Astrocyte (in vitro differentiated cells and primary cell): ENCODE measurements around the gene KCNJ1. TPM values are rescaled to one million over a fixed set of nuclear protein-coding genes. Genes with fewer than 3 reads are reported as not detected.

ENCODE experiments used
- DNase-seq: peaks from one replicate; pipeline ENCODE4 v3.0.0-alpha.2; 2010; ENCODE audit warnings: low read depth
- FAIRE-seq: peaks from 2 replicates; lab custom pipeline; 2011; peaks lifted over from hg19 to GRCh38; lab: Jason Lieb, UNC
- H2AFZ ChIP-seq: 2 replicates; pipeline ENCODE4 v1.6.0; 2012; ENCODE audit warnings: low read depth, low read length, inconsistent platforms
- H3K27ac ChIP-seq: 2 replicates; pipeline ENCODE4 v1.5.1; 2011; ENCODE audit warnings: low read depth, low read length, inconsistent platforms
- H3K27me3 ChIP-seq: 2 replicates; pipeline ENCODE4 v1.6.0; 2011; ENCODE audit warnings: low read length, inconsistent platforms; ENCODE audit not compliant: insufficient read depth
- H3K36me3 ChIP-seq: 2 replicates; pipeline ENCODE4 v1.5.1; 2011; ENCODE audit warnings: low read length, inconsistent platforms; ENCODE audit not compliant: insufficient read depth
- H3K4me1 ChIP-seq: 2 replicates; pipeline ENCODE4 v1.5.1; 2011; ENCODE audit warnings: low read length, inconsistent platforms; ENCODE audit not compliant: insufficient read depth
- H3K4me2 ChIP-seq: 2 replicates; pipeline ENCODE4 v1.6.0; 2012; ENCODE audit warnings: low read length, inconsistent platforms
- H3K4me3 ChIP-seq: 2 replicates; pipeline ENCODE4 v1.5.1; 2011; ENCODE audit warnings: low read depth, mild to moderate bottlenecking, low read length, inconsistent platforms; ENCODE audit not compliant: insufficient read depth
- H3K79me2 ChIP-seq: 2 replicates; pipeline ENCODE4 v1.6.0; 2012; ENCODE audit warnings: mild to moderate bottlenecking, low read length, inconsistent platforms; ENCODE audit not compliant: insufficient read depth
- H3K9ac ChIP-seq: 2 replicates; pipeline ENCODE4 v1.6.0; 2012; ENCODE audit warnings: mild to moderate bottlenecking, low read length, inconsistent platforms
- H3K9me3 ChIP-seq: 2 replicates; pipeline ENCODE4 v1.5.1; 2012; ENCODE audit warnings: low read depth, mild to moderate bottlenecking, low read length, inconsistent platforms; ENCODE audit not compliant: insufficient read depth
- H4K20me1 ChIP-seq: 2 replicates; pipeline ENCODE4 v1.6.0; 2012; ENCODE audit warnings: low read length, inconsistent platforms; ENCODE audit not compliant: insufficient read depth
- H3K27ac Mint-ChIP-seq: one replicate; pipeline ENCODE4 v1.8.0; 2021; ENCODE audit warnings: mild to moderate bottlenecking, mixed read lengths; ENCODE audit not compliant: unreplicated experiment
- H3K27me3 Mint-ChIP-seq: one replicate; pipeline ENCODE4 v1.8.0; 2021; ENCODE audit warnings: low read depth, mixed read lengths; ENCODE audit not compliant: unreplicated experiment
- H3K36me3 Mint-ChIP-seq: one replicate; pipeline ENCODE4 v1.8.0; 2021; ENCODE audit warnings: low read depth, mixed read lengths; ENCODE audit not compliant: unreplicated experiment
- H3K4me1 Mint-ChIP-seq: one replicate; pipeline ENCODE4 v1.8.0; 2021; ENCODE audit warnings: low read depth, mixed read lengths; ENCODE audit not compliant: unreplicated experiment
- H3K4me3 Mint-ChIP-seq: one replicate; pipeline ENCODE4 v1.8.0; 2021; ENCODE audit warnings: mild to moderate bottlenecking, moderate library complexity, mixed read lengths; ENCODE audit not compliant: unreplicated experiment
- H3K9me3 Mint-ChIP-seq: one replicate; pipeline ENCODE4 v1.8.0; 2021; ENCODE audit warnings: mild to moderate bottlenecking, mixed read lengths; ENCODE audit not compliant: unreplicated experiment
- EZH2 ChIP-seq: IDR thresholded peaks from 2 replicates; pipeline ENCODE4 v1.6.1; 2012; ENCODE audit warnings: mild to moderate bottlenecking, low read length, inconsistent platforms; ENCODE audit not compliant: insufficient read depth
- total RNA-seq: library from RNA; stranded (reverse); gene quantifications from 2 replicates; pipeline ENCODE4 v1.2.1, GENCODE V29; 2021
- TF ChIP-seq, protein P1 (sequence below): IDR thresholded peaks from 2 replicates; pipeline ENCODE4 v1.5.1; 2011; ENCODE audit warnings: low read depth, mild to moderate bottlenecking, inconsistent platforms, low read length, moderate library complexity; ENCODE audit not compliant: insufficient read depth

The KCNJ1 gene
- total RNA-seq, 1 donor from 2014 or later = not detected

DNA sequence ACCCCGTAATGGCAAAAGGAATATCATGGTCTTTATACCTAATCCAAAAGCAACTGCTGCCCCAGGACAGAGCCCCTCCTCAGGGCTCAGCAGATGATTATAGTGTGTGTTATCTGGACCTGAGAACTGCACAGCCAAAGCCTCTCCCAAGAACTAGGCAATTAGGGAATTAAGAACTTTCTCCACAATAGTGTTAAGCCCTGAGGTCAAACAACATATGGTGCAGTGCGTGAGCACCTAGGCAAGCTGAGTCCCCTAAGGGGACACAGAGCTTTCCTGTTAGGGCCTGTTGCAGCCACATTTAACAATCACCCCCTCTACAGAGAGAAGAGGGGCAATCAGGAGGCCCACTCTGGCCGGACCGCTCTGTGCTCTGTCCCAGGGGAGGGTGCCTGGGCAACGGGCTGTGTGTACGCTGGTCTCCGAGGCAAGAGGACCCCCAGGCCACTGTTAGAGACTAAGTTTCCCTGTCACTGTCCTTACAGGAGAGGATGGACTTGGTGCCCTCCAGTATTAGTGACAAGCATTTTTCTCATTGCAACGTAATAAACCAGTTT lies 22.6 kb upstream of the KCNJ1 start:
- Histone ChIP-seq H3K36me3 (no peaks in the 10 kb centered on the region), H3K4me1 (peaks cover 8% of the 10 kb centered on the region), H4K20me1 (no peaks in the 10 kb centered on the region), H3K9ac (no peak overlapping the region), H3K79me2 (no peaks in the 10 kb centered on the region), H3K27ac (no peak overlapping the region), H3K4me3 (no peak overlapping the region), H3K9me3 (no peaks in the 10 kb centered on the region), H3K27me3 (peaks cover 38% of the 10 kb centered on the region), H3K4me2 (peak overlapping the region; percentile 92), H2AFZ (no peak overlapping the region)
- peaks cover 8% of the 10 kb centered on the region for H3K4me1 Mint-ChIP-seq
- DNase-seq (no peak), FAIRE-seq (no peak)
- peaks cover 49% of the 10 kb centered on the region for H3K27me3 Mint-ChIP-seq
- no peaks in the 10 kb centered on the region for H3K36me3 Mint-ChIP-seq
- no peak overlapping the region for H3K4me3 Mint-ChIP-seq
- no peaks in the 10 kb centered on the region for H3K9me3 Mint-ChIP-seq
- H3K27ac Mint-ChIP-seq = peak overlapping the region; percentile 34
- no peak for TF ChIP-seq EZH2

DNA sequence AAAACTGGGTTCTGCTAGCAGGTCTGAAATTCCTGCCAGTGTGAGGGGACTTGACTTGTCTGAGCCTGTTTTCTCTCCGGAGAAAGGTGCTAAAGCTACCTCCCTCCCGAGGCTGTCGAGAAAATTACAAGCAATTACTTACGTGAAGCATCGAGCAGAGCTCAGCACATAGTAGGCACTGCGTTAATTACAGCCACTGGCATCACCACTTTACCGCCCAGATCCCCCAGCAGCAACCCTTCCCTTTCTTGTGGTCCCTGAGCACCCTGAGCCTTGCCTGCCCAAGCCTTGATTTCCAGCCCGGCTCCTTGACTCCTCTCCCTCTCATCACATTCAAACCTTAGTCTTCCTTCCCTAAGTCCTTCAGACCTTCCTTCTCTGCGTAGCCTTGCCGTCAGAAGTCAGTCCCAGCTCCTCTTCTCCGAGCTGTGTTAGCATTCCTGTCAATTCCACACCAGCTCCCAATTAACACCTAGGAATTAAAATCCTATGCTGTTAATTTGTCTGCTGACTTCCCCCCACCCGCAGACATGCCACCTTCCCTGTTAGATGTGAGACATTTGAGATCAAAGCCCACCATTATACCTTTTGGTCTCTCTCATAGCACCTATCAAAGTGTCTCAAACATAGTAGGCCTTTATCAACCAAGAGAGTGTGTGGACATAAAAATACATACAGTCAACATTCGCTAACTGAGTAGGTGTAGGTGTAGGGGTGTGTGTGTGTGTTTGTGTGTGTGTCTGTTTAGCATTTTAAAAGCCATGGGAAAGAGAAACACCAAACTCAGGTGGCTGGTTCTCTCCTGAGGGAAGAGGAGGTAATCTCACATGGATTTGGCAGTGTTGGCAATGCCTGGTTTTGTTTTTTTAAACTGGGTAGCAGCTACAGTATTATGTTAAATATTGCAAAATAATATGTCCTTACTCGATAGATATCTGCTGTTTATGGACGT lies 21.2 kb upstream of the KCNJ1 start:
- no peak overlapping the region for H3K9ac ChIP-seq
- no peak overlapping the region for H3K4me2 ChIP-seq
- H3K79me2 ChIP-seq = no peaks in the 10 kb centered on the region
- H3K36me3 Mint-ChIP-seq = no peaks in the 10 kb centered on the region
- no peaks in the 10 kb centered on the region for H4K20me1 ChIP-seq
- TF ChIP-seq EZH2 = no peak
- TF ChIP-seq, protein P1, sequence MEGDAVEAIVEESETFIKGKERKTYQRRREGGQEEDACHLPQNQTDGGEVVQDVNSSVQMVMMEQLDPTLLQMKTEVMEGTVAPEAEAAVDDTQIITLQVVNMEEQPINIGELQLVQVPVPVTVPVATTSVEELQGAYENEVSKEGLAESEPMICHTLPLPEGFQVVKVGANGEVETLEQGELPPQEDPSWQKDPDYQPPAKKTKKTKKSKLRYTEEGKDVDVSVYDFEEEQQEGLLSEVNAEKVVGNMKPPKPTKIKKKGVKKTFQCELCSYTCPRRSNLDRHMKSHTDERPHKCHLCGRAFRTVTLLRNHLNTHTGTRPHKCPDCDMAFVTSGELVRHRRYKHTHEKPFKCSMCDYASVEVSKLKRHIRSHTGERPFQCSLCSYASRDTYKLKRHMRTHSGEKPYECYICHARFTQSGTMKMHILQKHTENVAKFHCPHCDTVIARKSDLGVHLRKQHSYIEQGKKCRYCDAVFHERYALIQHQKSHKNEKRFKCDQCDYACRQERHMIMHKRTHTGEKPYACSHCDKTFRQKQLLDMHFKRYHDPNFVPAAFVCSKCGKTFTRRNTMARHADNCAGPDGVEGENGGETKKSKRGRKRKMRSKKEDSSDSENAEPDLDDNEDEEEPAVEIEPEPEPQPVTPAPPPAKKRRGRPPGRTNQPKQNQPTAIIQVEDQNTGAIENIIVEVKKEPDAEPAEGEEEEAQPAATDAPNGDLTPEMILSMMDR = no peak
- H3K36me3 ChIP-seq = no peaks in the 10 kb centered on the region
- no peak overlapping the region for H3K4me3 Mint-ChIP-seq
- H3K9me3 ChIP-seq = no peaks in the 10 kb centered on the region
- H3K4me1 Mint-ChIP-seq = peaks cover 8% of the 10 kb centered on the region
- DNase-seq = no peak
- no peak overlapping the region for H2AFZ ChIP-seq
- no peak overlapping the region for H3K27ac Mint-ChIP-seq
- H3K4me3 ChIP-seq = no peak overlapping the region
- peaks cover 50% of the 10 kb centered on the region for H3K27me3 Mint-ChIP-seq
- FAIRE-seq = no peak
- H3K27me3 ChIP-seq = peaks cover 42% of the 10 kb centered on the region
- no peaks in the 10 kb centered on the region for H3K9me3 Mint-ChIP-seq
- no peak overlapping the region for H3K27ac ChIP-seq
- peaks cover 8% of the 10 kb centered on the region for H3K4me1 ChIP-seq

DNA sequence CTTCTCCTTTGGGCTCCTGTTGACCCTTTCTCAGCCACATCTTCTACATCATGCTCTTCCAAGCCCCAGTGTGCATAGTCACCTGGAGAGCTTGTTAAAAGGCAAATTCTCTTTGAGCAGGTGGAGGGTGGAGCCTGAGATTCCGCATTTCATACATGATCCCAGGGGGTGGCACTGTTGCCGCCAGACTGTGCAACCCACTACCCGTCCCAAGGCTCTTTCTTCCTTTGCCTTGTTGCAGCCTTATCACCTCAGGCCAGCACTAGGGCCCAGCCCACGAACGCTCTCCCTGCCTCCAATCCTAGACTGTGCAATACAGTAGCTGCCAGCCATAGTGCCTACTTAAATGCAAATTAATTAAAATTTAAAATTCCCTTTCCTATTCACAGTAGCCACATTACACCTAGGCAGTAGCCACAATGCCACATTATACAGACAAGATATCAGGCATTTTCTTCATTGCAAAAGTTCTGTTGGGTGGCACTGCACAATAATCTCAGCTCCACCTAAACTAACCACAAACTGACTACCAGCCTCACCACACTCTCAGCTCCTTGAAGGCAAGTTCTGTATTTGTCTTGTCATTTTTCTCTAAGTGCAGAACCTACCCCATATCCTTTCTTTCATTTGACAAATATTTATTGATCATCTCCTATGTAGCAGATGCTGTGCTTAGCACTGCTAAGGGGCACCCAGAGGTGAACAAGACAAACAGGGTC lies 19.5 kb upstream of the KCNJ1 start:
- H3K27me3 Mint-ChIP-seq = peaks cover 58% of the 10 kb centered on the region

More for the DNA sequence above, 19.5 kb upstream of the KCNJ1 start:
- Histone ChIP-seq H3K9me3 (no peaks in the 10 kb centered on the region), H4K20me1 (no peaks in the 10 kb centered on the region), H3K27ac (no peak overlapping the region), H2AFZ (no peak overlapping the region), H3K79me2 (no peaks in the 10 kb centered on the region), H3K4me3 (no peak overlapping the region), H3K4me2 (no peak overlapping the region), H3K27me3 (peaks cover 59% of the 10 kb centered on the region), H3K4me1 (peaks cover 8% of the 10 kb centered on the region), H3K36me3 (no peaks in the 10 kb centered on the region), H3K9ac (no peak overlapping the region)
- Mint-ChIP-seq H3K27ac (no peak overlapping the region), H3K4me1 (peaks cover 3% of the 10 kb centered on the region), H3K4me3 (no peak overlapping the region), H3K9me3 (no peaks in the 10 kb centered on the region), H3K36me3 (no peaks in the 10 kb centered on the region)
- TF ChIP-seq, protein P1 = peak; percentile 11
- TF ChIP-seq EZH2 = no peak
- FAIRE-seq = no peak
- no peak for DNase-seq
